ENCODE measurements around the gene UBL7.
"Not testable (repeated sequence)": the region's sequence is repeated elsewhere in the genome, so short reads cannot be mapped to it uniquely, and the experiment has no call there.

Gene UBL7, protein sequence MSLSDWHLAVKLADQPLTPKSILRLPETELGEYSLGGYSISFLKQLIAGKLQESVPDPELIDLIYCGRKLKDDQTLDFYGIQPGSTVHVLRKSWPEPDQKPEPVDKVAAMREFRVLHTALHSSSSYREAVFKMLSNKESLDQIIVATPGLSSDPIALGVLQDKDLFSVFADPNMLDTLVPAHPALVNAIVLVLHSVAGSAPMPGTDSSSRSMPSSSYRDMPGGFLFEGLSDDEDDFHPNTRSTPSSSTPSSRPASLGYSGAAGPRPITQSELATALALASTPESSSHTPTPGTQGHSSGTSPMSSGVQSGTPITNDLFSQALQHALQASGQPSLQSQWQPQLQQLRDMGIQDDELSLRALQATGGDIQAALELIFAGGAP

DNA sequence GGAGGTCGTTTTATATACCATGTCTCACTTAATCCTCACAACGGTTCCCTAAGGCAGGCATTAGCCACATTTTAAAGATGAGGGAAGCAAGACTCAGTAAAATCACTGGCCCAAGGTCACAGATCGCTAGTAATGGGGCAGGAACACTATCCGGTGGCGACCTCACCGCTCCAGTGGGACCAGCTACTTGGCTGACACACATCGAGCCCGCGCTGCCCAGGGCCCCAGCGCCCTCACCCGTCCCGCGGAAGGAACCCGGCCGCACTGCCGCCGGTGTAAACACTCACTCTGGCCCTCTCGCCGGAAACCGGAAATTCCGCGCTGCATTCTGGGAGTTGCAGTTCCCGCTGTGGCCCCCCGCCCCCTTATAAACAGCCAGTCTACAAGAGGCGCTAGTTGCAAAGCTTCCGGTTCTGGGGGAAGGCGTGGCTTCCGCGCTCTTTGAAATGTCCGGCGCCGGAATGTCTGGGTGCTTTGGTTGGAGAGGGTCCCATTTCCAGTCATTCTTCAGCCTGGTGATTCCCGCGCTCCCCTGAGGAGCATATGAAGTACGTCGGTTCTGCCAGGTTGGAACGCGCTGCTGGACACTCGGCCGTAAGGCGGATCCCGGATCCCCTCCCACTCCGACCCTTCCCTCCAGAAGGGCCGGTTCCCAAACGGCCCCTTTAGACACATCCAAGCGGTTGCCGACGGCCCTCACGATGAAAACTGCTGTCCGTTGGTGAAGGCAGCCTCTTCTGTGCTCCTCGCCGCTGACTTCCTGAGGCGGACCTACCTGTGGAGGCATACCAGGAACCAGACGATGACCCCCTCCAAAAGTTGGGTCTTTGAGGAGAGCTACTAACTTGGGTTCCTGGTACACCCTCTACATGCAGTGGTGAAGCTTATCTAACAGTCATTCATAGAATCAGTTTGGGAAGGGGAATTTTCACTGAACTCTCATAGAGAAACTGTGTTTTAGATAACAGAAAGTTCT, at the start of gene UBL7:
UBL7 (minus strand) TSS at position 290 of the 976 bp plus-strand sequence. CDS start 2,293 bp downstream, outside the sequence.
- DNase-seq: peak; percentile 82

DNA sequence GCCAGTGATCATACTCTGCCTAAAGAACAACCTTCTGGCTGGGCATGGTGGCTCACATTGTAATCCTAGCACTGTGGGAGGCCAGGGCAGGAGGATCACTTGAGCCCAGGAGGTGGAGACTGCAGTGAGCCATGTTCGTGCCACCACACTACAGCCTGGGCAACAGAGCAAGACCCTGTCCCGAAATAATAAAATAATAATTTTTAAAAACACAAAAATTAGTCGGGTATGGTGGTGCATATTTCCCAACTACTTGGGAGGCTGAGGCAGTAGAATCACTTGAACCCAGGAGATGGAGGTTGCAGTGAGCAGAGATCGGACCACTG, 45.5 kb upstream of the UBL7 start:
- DNase-seq: no peak

DNA sequence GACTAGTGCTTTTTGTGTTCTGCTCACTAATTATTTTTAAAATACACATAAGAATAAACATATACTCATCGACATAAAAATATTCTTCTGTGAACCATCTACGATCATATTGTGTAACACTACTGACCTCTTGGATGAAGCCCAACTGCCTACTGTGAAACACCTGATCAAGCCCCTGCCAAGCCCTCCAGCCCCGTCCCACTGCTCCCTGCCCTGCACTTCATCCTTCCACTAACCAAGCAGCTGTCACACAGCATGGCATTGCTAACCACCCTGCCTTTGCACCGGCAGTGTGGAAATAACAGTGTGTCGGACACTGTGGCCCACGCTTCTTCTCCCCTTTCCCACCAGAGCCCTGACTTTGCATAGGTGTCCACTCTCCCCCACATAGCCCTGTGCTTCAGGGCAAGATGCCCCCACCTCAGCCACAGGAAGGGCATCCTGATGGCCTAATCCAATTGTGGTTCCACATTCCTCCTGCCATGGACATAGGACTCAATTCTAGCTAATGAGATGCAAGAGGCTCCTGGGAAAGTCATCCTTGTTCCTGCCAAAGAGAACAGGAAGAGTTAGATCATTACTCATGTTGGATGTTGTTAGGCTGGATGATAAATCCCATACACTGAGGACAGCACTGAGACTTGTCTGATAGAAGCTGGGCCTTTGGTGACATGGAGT, 45.0 kb upstream of the UBL7 start:
- DNase-seq: no peak

DNA sequence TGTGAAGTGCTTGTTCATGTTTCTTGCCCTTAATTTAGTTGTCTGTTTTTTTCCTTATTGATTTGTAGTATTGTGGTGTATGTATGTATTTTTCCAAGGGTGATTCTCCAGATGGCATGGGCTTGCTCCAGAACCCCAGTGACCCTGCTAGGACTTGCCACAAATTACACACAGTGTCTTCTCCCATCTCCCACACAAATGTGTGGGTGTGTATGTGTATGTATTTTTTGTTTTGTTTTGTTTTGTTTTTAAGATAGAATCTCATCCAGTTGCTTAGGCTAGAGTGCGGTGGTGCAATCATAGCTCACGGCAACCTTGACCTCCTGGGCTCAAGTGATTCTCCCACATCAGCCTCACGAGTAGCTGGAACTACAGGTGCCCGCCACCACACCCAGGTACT, 43.9 kb upstream of the UBL7 start:
- DNase-seq: no peak

DNA sequence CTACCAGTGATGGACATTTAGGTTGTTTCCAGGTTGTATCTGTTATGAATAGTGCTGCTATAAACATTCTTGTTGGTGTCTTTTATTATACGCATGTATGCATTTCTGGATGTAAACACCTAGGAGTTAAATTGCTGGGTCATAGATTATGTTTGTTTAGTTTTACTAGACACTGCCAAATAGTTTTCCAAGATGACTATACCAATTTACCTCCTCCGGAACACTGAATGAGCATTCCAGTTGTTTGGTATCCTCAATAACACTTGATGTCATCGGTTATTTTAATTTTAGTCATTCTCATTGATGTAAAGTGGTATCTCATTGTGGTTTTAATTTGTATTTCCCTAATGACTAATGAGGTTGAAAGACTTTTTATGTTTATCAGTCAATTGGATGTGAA, 43.5 kb upstream of the UBL7 start:
- no peak for DNase-seq

DNA sequence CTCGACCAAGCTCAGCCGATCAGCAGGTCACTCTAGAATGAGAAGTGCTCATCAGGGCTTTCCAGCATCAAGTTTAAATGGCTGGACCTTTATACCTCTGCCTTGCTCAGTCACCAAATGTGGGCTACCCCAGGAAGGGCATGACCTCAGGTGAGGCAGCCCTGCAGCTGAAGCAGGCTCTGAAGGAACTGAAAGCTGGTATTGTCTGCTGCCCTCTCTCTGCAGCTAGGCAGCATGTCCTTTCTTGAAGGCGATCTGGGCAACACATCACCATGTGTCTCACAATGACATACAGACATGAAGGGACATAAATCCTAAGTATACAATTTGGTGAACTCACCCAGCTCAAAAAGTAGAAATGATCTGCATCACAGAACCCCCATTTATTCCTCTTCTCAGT, 41.3 kb upstream of the UBL7 start:
- no peak for DNase-seq

DNA sequence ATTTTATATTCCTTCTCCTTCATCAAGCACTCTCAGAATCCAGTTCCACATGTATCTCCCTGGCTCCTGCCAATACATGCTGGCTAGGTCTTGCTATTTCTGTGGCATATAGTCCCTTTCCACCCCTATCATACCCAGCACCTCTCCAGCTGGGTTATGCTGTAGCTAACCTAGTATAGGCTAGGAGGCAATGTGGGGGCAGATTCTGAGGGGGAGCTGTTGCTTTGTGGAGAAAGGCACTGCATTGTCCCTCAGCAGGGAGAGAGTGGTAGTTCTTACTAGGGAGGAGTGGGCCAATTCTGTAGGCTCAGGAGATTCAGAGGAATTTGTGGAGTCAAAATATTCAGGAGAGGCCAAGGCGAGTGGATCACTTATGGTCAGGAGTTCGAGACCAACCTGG, 39.4 kb upstream of the UBL7 start:
- no peak for DNase-seq

DNA sequence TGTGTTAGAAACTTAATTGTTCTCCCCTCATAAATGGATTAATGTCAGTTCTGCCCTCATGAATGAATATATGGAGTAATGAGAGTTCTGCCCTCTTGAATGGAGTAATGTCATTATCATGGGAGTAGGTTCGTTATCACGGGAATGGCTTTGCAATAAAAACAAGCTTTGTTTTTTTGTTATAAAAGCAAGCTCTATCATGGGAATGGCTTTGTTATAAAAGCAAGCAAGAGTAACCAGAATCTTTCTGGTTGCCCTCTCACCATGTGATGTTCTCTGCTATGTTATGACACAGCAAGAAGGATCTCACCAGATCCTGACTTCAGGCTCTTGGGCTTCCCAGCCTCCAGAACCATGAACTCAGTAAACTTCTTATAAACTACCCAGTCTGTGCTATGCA, 38.4 kb upstream of the UBL7 start:
- DNase-seq: no peak

DNA sequence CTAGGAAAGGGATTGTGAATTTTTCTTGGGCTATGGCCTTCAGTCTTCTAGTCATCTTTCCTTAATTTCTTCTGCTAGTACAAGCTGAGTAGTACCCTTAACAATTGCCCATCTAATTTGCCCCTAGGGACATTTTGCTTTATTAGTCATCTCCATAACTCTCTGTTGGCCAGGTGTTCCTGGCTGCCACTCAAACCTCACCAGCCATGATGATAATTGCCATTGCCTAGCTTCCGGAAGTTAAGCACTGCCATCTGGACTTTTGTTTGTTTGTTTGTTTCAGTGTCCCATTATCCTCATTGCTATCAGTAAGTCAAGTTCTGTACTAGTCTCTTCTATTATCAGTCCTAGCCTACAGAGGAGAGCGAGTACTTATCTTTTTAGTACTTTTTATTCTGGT, 36.6 kb upstream of the UBL7 start:
- DNase-seq: peak; percentile 86

DNA sequence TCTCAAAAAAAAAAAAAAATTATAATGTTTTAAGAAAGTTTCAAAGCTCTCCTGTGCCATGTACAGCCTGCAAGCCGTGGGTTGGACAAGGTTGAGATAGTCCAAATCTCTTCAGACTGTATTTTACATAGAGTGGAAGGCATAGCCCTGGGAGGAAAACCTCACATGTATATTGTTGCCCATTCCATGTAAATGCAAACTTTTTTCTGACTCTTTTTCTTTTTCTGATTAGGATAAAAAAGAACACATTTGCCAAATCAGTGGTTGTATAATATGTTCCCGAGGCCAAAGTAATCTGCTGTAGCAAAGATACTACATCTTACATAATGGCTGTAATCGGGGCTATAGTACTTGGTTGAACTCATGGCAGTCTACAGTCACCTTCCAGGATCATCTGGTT, 35.7 kb upstream of the UBL7 start:
- DNase-seq: no peak

DNA sequence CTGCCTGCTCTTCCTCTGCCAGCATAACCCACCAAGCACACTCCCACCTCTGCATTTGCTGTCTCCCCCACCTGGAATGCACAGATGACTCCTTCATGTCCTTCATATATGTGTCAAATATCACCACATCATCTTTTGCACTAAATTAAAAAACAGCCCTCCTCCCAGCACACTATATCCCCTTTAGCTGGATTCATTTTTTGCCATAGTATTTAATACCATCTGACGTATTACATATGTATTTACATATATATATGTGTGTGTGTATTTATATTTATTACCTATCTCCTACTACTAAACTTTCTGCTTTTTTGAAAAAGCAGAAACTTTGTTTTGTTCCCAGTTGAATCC, 29.4 kb upstream of the UBL7 start:
- no peak for DNase-seq

DNA sequence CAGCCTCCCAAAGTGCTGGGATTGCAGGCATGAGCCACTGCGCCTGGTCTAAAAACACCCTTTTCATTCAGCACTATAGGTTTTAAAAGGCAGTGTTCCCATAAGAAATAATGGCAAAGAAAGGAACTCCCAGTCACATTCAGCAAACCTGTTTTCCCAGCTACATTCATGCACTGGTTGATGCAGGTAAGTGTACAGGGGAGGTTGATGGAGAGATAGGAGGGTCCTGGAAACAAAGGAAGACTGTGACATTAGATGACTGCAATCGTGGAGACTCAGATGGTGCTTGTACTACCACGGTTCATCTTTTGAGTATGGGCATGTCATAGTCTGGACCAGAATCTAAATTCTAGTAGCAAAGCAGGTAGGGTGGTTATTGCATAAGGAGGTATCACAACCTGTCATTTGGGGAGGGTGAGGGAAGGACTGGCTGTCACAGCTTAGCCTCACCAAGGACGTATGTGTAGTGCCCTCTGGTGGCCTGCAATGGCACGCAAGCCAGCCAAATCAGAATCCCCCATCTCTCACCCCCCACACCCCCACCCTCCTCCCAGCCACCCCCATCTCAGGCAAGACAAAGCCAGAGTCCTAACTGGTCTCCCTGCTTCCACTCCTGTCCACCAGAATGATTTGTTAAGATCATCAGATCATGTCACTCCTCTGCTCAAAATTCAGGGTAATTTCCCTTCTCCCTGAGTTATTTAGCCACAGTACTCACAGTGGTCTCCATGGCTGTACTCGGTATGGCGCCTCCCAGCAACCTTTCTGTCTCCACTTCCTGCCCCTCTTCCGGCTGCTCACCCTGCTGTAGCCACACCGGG, 28.8 kb upstream of the UBL7 start:
- DNase-seq: peak; percentile 7

DNA sequence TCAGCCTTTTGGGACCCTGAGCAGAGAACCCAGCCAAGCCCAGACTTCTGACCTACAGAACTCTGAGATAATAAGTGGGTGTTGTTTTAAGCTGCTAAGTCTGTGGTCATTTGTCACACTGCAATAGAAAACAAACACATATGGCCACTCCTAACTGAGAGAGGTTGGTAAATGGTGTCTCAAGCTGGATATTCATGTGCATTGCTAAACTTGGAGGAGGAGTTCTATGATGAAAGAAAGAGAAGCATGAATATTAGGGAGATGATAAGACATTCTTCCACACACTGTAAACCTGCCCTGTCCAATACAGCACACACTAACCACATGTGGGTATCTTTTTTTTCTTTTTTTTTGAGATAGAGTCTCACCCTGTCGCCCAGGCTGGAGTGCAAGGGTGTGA, 27.8 kb upstream of the UBL7 start:
- DNase-seq: no peak

DNA sequence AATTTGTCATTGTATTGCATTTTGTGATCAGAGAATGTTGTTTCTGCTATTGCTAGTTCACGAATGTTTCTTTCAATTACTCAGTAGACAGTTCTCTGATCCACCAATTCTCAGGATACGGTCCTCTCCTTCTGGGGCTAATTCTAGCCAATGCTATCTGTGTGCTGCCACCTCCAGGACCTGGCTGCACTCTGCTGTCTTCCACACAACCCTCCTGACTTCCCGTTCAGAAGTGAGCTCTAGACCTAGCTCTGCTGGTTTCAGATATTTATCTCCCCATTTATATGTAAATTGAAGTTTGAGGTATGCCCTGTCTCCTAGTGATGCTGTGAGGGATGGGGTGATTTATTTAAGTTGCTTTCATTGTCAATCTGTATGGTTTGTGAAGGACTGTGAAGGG, 21.7 kb upstream of the UBL7 start:
- no peak for DNase-seq

DNA sequence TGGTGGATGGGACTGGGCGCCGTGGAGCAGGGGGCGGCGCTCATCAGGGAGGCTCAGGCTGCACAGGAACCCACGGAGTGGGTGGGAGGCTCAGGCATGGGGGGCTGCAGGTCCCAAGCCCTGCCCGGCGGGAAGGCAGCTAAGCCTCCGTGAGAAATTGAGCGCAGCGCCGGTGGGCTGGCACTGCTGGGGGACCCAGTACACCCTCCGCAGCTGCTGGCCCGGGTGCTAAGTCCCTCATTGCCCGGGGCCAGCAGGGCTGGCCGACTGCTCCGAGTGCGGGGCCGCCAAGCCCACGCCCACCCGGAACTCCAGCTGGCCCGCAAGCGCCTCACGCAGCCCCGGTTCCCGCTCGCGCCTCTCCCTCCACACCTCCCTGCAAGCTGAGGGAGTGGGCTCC, 19.4 kb upstream of the UBL7 start:
- DNase-seq: not testable (repeated sequence)

DNA sequence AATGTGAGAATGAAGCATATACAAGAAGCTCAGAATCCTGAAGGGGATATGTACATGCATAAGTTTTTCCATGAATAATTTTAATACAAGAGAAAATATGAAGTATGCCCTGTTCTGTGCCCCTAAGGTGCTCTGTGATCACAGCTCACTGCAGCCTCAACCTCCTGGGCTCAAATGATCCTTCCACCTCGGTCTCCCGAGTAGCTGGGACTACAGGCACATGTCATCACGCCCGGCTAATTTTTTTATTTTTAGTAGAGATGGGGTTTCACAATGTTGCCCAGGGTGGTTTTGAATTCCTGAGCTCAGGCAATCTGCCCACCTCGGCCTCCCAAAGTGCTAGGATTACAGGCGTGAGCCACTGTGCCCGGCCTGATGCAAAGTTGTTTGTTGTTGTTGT, 10.7 kb upstream of the UBL7 start:
- not testable (repeated sequence) for DNase-seq

DNA sequence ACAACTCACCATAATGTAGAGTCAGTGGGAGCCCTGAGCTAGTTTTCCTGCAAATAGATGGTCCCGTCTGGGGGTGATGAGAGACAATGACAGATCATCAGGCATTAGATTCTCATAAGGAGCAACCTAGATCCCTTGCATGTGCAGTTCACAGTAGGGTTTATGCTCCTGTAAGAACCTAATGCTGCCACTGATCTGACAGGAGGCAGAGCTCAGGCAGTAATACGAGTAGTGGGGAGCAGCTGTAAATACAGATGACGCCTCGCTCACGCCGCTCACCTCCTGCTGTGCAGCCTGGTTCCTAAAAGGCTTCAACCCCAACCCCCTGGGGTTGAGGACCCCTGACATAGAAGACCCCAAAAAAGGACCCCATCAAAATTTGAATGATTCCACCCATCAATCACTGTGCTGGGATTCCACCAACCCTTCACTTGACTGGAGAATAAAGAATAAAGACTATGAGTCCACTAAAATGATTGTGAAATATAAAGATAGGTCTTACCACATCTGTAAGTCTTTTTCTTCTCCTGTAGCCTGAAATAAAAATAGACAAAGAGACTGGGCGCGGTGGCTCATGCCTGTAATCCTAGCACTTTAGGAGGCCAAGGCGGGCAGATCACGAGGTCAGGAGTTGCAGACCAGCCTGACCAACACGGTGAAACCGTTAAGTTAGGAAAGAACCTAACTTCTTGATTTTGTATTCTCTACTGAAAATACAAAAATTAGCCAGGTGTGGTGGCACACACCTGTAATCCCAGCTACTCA, 9.9 kb upstream of the UBL7 start:
- no peak for DNase-seq

DNA sequence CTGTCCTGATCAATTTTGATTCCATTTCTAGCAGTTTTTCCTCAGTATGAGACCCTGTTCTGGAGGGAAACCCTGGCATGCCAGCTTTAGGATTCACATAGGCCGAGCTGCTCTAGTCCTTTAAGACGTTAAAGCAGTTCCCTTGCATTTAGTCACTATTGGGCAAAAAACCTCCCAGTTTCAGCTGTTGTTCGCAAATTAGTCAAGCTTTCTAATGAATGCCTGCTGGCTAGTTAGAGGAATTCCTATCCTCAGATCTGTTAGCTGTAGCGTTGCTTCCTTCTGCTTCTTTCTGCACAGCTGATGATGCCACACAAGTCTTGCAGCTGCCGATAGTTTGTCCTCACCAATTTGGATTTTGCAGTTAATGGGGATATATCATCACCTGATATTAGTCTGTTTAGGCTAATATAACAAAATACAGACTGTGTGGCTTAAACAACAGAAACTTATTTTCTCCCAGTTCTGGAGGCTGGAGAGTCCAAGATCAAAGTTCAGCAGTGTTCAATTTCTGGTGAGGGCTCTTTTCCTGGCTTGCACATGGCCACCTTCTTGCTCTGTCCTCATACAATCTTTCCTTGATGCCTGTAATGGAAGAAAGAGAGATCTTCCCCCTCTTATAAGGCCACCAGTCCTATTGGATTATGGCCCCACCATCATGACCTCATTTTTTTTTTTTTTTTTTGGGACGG, 7.5 kb upstream of the UBL7 start:
- no peak for DNase-seq

DNA sequence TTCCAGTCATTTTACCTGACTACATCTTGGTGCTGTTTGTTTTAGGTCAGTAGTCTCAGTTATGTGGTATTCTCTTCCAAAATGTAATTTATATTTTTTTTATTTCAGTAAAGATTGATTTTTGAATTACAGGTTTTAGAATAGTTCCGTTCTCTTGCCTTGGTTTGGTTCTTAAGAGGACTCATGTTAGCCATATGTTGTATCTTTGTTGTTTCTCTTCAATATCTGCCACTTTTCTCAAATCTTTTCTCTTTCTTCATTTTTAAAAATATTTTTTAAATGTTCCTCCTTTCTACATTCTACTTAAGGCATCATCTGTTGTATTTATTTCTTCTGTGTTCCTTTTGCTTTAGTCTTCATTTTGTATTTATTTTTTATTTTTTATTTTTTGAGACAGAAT, 5.6 kb upstream of the UBL7 start:
- DNase-seq: no peak

DNA sequence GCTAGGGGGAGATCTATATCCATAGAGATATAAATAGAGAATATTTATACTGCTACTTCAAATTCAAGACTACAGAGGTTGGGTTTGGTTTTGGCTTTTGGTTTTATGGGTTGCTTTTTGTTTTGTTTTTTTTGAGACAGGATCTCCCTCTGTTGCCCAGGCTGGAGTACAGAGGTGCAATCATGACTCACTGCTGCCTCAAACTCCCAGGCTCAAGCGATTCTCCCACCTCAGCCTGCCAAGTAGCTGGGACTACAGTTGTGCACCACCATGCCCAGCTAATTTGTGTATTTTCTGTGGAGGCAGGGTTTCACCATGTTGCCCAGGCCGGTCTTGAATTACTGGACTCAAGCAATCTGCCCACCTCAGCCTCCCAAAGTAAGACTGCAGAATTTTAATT, 3.9 kb upstream of the UBL7 start:
- DNase-seq: no peak

DNA sequence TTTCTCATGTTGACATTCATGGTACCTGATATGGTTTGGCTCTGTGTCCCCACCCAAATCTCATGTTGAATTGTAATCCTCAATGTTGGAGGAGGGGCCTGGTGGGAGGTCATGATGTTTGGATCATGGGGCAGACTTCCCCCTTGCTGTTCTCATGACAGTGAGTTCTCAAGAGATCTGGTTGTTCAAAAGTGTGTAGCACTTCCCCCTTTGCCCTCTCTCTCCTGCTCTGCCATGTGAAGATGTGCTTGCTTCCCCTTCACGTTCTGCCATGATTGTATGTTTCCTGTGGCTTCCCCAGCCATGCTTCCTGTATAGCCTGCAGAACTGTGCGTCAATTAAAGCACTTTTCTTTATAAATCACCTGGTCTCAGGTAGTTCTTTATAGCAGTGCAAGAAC, 3.3 kb upstream of the UBL7 start:
- DNase-seq: no peak
